ENCODE measurements around the gene RPA3. TPM values are rescaled to one million over a fixed set of nuclear protein-coding genes. Genes with fewer than 3 reads are reported as not detected.

The RPA3 gene
- total RNA-seq, 2 donors from 2014 or later = 44.9 to 53.3 TPM

DNA sequence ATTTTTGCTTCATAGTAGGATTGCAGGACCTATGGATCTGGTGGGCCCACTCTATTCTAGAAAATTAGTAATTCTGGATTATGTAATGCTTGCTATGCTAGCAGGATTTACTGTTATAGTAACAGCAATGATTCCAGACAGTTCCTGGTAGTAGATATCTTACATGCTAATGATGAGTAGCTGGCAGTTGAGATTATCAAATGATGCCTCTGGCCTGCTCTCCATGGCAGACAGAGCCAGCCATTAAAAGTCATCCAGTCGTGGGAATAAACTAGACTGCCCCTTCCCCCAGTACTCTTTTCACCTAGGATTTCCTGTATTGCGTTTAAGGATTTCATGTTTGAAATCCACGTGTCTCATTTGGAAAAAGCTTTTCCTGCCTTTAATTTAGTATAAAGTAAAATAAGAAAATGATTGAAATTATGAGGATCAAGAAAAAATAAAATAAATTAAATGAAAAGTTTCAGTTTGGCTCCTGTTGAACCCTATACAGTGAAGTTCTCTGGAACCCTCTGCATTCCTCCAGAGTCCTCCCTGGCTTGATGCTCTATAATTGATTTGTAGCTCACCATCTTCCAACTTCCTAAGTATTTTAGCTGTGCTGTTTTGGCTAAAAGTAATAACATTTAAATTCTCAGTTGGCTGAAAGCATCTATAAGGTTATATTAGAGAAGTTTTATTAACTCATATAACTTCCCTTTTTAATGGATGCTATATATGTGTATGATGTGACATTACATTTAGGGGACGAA is 63.3 kb downstream of the RPA3 start:
- Histone ChIP-seq H3K9me3 (no peaks in the 10 kb centered on the region), H3K36me3 (no peaks in the 10 kb centered on the region), H3K27me3 (no peaks in the 10 kb centered on the region), H3K9ac (ENCODE audit: low read depth in 2 of 2, low read length in 2 of 2) (no peak overlapping the region), H3K27ac (no peak overlapping the region), H3K4me1 (no peaks in the 10 kb centered on the region), H3K4me3 (no peak overlapping the region)
- DNase-seq = no peak
- no peak for TF ChIP-seq CTCF (IDR thresholded peaks at IDR 0.05)
- intact Hi-C loops (cut with DNase I) = no loop called here

DNA sequence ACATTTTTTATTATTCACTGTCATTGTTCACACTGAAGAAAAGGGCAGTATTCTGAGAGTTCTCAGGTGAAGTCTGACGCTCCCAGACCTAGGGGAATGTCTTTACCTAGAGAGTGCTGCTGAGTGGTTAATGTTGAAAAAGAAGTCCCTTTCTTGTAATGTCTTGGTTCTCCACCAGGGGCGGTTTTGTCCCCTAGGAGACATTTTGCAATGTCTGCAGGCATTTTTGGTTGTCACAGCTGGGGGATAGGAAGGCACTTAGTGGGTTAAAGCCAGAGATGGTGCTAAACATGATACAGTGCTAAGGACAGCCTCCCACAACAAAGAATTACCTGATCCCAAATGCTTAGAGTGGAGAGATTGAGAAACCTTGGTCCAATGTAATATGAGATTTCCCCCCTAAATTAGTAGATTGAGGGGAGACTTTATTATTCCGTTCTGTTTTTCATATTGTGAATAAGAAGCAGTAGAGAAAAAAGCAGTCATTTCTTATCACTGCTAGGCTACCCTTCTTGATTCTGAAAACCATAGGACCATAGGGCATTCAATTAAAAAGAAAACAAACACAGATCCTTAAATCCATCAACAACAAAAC is 64.7 kb downstream of the RPA3 start:
- no peaks in the 10 kb centered on the region for H3K4me1 ChIP-seq
- H3K9me3 ChIP-seq = no peaks in the 10 kb centered on the region
- no peaks in the 10 kb centered on the region for H3K27me3 ChIP-seq
- H3K4me3 ChIP-seq = no peak overlapping the region
- no peak for DNase-seq
- H3K9ac ChIP-seq (ENCODE audit: low read depth in 2 of 2, low read length in 2 of 2) = no peak overlapping the region
- H3K27ac ChIP-seq = no peak overlapping the region
- intact Hi-C loops (cut with DNase I) = no loop called here
- TF ChIP-seq CTCF (IDR thresholded peaks at IDR 0.05) = peak; percentile 19
- H3K36me3 ChIP-seq = no peaks in the 10 kb centered on the region

GRCh38 chr7:7652798-7653540 is 65.4 kb downstream of the RPA3 start:
- Histone ChIP-seq H3K4me1 (no peaks in the 10 kb centered on the region), H3K27me3 (no peaks in the 10 kb centered on the region), H3K27ac (no peak overlapping the region), H3K36me3 (no peaks in the 10 kb centered on the region), H3K9ac (ENCODE audit: low read depth in 2 of 2, low read length in 2 of 2) (no peak overlapping the region), H3K4me3 (no peak overlapping the region), H3K9me3 (no peaks in the 10 kb centered on the region)
- intact Hi-C loops (cut with DNase I) = no loop called here
- no peak for DNase-seq
- TF ChIP-seq CTCF (IDR thresholded peaks at IDR 0.05) = no peak

DNA sequence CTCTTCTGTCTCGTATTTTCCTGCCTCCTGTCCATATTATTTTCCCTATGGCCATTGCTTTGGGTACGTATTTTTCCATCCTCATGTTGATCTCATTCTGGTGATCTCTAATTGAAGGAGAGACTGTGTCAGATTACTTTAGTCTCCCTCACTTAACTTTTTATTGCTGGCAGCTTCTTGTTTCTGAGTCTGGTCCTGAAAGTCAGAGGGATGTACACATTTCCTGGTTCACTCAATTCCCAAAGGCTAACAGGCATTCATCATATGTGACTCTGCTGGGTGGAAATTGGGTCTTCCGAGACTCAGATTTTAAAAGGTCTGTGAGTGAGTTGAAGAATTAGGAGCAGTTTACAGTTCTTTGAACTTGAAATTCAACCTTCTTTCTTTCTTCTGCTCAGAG is 66.9 kb downstream of the RPA3 start:
- DNase-seq = no peak
- H3K9ac ChIP-seq (ENCODE audit: low read depth in 2 of 2, low read length in 2 of 2) = no peak overlapping the region
- H3K4me3 ChIP-seq = no peak overlapping the region
- no peak overlapping the region for H3K27ac ChIP-seq
- H3K4me1 ChIP-seq = no peaks in the 10 kb centered on the region
- no peak for TF ChIP-seq CTCF (IDR thresholded peaks at IDR 0.05)
- no peaks in the 10 kb centered on the region for H3K9me3 ChIP-seq
- no peaks in the 10 kb centered on the region for H3K36me3 ChIP-seq
- intact Hi-C loops (cut with DNase I) = no loop called here
- H3K27me3 ChIP-seq = no peaks in the 10 kb centered on the region

GRCh38 chr7:7650682-7651206 is 67.7 kb downstream of the RPA3 start:
- no peaks in the 10 kb centered on the region for H3K27me3 ChIP-seq
- no peak for TF ChIP-seq CTCF (IDR thresholded peaks at IDR 0.05)

More at GRCh38 chr7:7650682-7651206, 67.7 kb downstream of the RPA3 start:
- Histone ChIP-seq H3K9ac (ENCODE audit: low read depth in 2 of 2, low read length in 2 of 2) (no peak overlapping the region), H3K4me3 (no peak overlapping the region), H3K27ac (no peak overlapping the region), H3K4me1 (no peaks in the 10 kb centered on the region), H3K36me3 (no peaks in the 10 kb centered on the region), H3K9me3 (no peaks in the 10 kb centered on the region)
- intact Hi-C loops (cut with DNase I) = no loop called here
- DNase-seq = no peak

Data from colonic mucosa (tissue), 4 donors.